ENCODE results near the gene TESMIN.

Gene TESMIN

GRCh38 chr11:68709062-68709461, 42.3 kb downstream of the TESMIN start:
- no peak for DNase-seq

- no peak for DNase-seq
These were observed 43.8 kb downstream of the TESMIN start for GRCh38 chr11:68707527-68707926.

DNA sequence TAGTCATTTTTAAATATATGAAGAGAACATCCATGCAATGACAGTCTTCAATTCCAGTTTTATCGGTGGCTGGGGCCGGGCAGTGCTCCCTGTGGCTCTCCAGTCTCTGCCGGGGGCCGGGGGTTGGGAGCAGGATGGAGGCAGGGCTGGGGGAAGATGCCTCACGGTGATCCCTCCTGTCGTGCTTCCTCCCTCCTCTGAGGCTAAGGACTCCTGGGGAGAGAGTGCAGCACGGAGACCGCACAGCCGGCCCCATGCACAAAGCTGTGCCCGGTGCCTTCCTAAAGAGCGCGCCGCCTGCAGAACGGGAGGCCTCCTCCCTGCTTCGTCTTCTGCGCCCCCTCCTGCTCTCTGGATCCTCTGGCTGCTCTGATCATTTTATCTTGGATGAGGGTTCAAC, 46.4 kb downstream of the TESMIN start:
- DNase-seq = peak; percentile 5

DNA sequence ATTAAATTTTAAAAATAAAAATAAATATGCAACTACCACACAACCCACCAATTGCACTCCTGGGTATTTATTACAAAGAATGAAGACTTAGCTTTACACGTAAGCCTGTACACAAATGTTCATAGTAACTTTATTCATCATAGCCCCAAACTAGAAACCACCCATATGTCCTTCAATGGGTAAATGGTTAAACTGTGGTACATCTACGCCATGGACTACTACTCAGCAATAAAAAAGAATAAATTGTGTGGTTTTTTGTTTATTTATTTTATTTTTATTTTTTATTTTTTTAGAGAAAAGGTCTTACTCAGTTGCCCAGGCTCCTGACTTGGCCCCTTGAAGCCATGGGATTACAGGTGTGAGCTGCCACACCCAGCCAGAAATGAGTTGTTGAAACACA, 52.3 kb downstream of the TESMIN start:
- no peak for DNase-seq

- no peak for DNase-seq
These were observed 55.8 kb downstream of the TESMIN start for GRCh38 chr11:68695531-68695930.

- no peak for DNase-seq
These were observed 56.7 kb downstream of the TESMIN start for GRCh38 chr11:68694431-68695297.

DNA sequence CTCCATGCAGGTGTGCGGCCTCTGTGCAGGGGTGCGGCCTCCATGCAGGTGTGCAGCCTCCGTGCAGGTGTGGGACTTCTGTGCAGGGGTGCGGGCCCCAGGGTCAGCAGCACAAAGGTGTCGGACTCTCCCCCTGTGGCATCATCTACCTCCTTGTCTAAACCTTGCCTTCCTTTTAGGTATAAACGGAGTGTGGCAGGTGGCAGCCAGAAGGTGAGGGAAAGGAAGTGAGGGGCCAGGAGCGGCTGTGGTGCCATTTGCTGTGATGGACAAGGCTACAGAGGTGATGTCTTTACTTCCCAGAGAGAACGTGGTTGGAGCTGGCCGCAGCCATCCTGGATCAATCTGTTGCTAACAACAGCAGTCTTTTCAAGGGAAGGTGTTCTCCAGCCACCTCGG, 57.8 kb downstream of the TESMIN start:
- DNase-seq = no peak

DNA sequence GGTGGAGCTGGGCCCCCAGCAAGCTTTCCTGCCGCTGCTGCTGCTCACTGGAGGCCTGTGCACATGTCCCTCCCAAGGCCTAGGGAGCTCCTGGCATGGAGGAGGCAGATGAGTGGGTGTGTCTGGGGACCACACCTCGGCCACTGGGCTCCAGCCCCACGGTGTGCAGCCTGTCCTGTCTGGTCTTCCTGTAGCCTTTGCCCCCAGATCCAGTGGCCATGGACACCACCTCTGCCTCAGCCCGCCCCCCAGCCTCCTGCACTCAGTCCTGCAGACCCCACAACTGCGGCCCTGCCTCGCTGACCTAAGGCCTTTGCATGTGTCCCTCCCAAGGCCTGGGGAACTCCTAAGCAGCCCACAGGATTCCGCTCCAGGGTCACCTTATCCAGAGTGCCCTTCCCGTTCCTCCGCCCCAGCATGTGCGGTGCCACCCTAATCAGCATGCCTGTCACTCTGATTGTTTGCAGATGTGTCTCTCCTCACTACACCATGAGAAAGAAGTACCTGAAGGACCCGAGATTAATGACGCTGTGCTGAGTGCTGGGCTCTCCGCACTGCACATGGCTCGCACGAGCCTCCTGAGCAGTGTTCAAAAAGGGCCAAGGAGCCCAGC, 58.3 kb downstream of the TESMIN start:
- no peak for DNase-seq

DNA sequence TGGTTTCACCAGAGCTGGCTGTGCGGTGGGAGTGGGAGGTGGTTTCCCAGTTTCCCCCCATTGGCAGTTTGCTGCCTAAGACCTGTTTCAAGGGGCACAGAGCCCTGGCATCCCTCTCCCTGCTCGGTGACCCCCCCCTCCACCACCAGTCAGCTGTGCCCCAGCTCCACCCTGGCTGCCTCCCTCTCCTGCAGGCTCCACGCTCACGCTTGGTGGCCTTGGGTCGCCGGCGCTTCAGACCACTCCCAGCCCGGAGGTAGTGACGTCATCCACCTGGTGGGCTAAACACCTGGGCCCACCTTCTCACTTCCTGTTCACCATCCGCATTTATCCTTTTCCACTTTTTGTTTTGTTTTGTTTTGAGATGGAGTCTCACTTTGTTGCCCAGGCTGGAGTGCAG, 59.2 kb downstream of the TESMIN start:
- DNase-seq = no peak

- DNase-seq = no peak
These were observed 59.9 kb downstream of the TESMIN start for GRCh38 chr11:68691402-68691784.

GRCh38 chr11:68690671-68691401, 60.5 kb downstream of the TESMIN start:
- no peak for DNase-seq

DNA sequence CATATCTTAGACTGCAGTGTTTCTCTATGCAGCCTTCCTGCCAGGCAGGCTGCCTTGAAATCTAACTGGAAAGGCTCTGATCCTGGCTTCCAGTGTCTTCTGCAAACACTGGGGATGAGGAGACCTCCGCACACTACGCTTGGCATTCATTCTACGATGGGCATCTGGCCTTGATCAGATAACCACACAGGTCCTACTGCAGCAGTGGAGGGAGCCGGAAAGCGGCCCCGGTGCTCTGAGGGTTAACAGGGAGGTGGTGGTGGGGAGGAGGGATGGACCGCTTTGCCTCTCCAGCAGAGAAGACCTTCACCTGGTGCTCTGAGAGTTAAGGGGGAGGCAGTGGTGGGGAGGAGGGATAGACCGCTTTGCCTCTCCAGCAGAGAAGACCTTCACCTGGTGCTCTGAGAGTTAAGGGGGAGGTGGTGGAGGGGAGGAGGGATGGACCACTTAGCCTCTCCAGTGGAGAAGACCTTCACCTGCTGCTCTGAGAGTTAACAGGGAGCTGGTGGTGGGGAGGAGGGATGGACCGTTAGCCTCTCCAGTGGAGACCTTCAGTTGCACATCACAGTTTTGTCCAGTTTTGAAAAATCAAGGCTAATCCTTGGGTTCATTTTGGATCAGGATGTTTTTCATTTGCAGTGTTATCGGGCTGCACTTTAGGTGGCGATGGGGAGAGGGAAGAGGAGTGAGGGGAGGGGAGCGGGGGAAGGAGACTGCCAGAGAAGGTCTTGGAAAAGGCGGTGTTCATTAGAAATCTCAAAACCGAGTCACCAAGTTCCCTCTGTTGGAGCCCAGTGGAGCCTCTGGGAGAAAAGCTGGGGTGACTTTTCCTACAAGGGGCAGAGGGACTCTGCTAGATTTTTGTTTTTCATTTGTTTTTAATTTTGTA, 61.3 kb downstream of the TESMIN start:
- DNase-seq = no peak

- no peak for DNase-seq
These were observed 62.4 kb downstream of the TESMIN start for GRCh38 chr11:68688881-68689280.

DNA sequence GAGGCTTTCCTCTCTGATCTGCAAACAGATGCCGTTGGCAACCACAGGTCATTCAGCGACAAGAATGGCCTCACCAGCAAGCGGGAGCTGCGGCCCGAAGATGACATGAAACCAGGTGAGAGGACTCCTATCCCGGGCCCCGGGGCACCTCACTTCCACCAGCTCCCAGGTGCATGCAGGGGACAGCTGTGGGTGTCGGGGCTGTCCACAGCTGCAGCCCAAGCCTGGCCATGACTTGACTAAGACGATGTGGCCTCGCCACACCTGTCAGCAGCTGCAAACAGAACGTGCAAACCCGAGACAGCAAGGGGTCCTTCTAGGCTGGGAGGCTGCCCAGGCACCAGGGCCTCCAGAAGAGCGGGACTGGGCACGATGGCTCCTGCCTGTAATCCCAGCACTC, 63.3 kb downstream of the TESMIN start:
- DNase-seq = no peak

DNA sequence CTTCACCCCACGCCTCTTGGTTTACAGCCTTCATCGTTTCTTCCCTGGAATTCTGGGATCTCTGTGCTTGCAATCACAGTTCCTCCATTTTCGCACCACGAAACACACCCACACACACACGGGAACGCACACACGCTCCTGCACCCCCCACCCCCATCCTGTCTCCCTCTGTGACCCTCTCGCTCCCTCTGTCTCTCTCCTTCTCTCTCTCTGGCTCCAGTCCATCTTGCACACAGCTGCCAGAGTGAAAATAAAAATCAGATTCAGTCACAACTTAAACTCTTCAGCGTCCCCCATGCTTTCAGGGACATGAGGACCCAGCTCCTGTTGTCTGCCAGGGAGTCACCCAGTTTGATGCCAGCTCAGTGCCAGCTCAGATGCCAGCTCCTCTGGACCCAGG, 64.0 kb downstream of the TESMIN start:
- DNase-seq = no peak

- no peak for DNase-seq
These were observed 64.8 kb downstream of the TESMIN start for GRCh38 chr11:68686486-68686885.

- no peak for DNase-seq
These were observed 65.5 kb downstream of the TESMIN start for GRCh38 chr11:68685656-68686380.

DNA sequence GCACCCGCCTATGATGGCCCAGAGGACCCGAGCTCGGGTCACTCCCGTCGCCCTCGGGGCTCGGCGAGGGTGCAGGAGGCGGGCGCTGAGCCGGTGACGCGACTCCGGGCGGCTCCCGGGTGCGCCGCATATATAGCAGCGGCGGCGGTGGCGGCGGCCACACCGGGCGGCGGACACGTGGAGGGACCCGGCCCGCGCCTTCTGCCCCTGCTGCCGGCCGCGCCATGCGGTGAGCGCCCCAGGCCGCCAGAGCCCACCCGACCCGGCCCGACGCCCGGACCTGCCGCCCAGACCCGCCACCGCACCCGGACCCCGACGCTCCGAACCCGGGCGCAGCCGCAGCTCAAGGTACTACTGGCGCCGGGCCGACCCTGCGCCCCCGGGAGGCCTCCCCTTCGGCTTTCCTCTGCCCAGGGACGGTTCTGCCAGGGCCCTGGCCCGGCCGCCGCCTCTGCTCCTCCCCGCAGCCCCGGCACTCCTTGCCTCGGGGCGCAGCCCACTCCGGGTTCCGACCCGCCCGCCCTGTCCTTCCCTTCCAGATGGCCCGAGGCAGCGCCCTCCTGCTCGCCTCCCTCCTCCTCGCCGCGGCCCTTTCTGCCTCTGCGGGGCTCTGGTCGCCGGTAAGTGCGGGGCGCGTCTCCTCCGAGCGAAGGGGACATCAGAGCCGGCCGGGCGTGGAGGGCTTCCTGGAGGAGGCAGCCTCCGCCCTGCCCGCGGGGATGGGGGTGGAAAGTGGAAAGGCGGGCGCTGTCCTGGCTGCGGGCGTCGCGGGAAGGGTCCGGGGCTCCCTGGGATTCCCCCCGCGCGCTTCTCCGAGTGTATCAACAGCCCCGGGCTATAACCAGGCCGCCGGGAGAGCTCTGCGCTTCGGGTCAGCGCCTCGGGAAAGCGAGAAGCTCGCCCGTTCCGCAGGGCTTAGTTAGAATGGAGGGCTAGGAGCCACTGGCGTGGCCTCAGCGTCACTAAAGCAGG, 66.6 kb downstream of the TESMIN start, which contains the start of gene GAL:
Gene GAL (plus strand): TSS at position 160 of the 972 bp plus-strand sequence. CDS start 380 bp downstream, at position 540.
- DNase-seq = peak; percentile 30

DNA sequence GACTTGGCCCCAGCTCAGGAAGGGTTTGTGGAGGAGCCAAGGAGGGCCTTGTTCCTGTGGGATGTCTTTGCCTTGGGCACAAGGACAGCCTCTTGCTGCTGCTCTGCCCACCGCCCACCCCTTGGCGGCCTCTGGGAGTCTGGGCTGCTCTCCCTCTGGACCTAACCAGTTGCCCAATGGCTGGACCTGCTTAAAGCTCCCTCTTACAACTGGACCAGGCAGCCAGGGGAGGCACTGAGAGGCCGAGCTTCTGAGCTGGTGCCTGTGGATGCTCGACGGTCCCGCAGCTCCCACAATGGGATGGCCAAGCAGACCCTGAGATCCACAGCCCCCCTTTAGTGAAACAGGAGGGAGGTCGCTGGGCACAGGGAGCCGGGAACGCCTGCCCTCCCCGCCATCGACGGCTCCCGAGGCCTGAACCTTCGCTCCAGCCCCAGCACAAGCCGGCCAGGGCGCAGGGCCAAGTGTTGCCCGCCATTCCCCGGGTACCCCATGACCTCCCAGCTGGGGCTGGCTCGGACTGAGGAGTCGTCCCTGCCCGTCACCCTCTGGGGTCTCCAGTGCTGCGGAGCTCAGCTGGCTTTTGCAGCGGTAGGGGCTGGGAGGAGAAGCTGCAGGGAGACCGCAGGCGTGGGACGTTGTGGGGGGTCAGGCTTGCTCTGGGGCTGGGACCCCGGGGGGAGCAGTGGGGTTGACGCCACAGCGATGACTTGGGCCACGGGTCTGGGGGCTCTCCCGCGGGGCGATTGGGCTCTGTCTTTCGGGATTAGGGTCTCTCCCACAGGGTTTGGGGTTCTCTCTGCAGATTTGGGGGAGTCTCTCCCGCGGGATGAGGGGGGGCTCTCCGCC, 67.6 kb downstream of the TESMIN start:
- no peak for DNase-seq

DNA sequence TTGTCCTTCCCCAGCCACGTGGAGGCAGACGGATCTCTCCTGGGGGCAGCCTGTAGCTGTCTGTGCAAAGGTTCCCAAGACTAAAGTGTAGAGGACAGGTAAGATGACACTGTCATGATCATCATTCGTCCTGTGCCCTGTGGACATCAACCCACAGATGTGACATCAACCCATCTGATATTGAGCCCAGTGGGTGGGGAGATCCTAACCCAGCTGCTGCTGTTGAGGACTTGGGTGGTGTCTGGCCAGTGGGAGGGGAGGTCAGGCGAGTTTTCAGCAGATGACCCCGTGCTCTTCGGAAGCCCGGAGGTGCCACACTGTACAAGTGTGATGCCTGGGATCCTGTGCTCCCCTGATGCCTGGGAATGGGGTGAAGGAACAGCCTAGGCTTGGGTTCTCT, 68.2 kb downstream of the TESMIN start:
- DNase-seq = no peak

Data from NCI-H1092 treated with DMSO at 0.1 percent for 48 hours (cell line).